NCI-H2107 treated with DMSO at 0.1 percent for 48 hours (cell line): ENCODE data around the gene INTS6L.
"Not testable (repeated sequence)": the region's sequence is repeated elsewhere in the genome, so short reads cannot be mapped to it uniquely, and the experiment has no call there.

Experiments
- DNase-seq: peaks from one replicate; lab custom pipeline; 2025; ENCODE audit not compliant: unreplicated experiment; lab: John Stamatoyannopoulos, UW

The INTS6L gene

DNA sequence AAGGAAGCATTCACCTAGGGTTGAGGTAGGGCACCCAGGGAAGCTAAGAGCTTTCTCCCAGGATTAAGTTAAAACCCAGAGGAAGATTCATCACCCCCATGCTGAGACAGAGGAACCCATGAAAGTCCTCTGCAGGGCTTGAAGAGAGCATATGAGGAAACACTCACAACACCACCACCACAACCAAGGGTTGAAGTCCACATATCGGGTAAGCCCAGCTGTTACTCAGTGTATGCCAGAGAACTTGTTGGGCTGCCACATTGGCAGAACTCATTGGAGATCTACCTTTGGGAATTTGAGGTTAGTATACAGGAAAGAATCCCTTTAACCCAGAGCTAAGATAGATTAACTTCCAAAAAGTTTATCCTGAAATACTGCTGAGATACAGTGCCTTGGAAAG, 75.1 kb downstream of the INTS6L start:
- DNase-seq, result no peak

DNA sequence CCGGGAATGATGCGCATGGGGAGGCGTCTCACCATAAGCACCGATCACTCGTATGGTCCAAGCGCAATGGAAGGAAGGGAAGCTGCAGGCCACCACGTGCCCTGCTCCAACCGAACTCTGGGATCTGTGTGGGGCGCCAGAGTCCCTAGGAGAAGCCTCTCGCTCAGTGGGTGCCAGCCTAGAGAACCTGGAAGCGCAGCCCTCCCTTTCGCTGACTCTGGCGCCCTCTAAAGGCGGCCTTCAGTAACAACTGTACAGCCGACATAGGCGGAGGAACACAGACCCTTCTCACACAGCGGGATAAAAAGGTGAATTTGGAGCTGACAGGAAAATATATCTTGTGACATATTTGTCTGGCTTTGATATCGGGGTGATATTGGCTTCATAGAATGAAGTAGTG, 76.0 kb downstream of the INTS6L start:
- DNase-seq, result no peak

DNA sequence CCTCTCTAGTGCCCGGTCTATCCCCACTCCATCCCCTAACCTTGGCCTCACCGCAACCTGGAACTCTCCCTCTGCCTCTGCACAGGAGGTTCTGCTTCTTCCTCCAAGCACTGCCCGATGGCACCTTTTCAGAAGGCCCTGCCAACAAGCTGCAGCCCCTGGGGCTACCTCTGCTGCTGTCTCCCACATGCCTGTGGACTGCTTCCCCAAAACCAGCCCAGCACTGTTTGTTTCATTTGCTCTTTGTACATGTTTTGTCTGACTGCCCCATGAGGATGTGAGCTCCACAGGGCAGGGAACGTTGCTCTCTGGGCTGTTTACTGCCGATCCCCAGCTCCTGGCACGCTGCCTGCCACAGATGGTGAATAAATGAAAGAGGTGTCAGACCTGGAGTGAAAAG, 85.4 kb downstream of the INTS6L start:
- no peak for DNase-seq

DNA sequence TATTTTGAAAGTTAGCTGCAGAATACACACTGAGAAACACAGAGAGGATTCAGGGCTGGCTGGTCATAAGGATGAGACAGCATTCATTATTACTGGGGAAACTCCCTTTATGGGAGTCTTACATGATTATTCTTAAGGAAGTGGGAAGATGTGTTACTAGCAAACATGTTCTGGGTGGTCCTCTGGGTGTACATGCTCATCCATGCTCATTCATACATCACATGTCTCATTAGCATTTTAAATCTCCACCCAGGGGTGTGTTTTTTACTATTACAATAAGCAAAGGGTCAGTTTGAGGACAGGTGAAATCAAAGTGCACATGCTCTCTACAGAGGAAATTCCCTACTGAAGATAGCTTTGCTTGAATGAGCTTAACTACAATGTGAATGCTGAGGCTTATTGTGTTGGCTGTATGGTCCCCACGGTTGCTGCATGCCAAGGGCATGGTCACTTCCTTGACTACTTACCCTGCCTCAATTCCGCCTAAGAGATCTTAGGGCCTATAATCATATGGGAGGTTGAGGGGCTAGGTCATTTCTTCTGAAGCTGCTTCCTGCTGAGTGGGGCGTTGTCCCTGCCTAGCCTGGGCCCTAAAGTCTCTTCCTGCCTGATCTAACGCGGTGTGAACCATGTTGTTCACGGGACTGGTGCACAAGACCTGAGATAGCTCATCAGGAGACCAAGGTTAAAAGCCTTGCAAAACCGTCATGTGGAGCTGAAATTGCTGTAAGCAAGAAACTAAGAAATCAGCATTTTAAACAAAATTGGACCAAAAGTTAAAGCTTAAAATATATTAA, 104.1 kb downstream of the INTS6L start:
- not testable (repeated sequence) for DNase-seq

DNA sequence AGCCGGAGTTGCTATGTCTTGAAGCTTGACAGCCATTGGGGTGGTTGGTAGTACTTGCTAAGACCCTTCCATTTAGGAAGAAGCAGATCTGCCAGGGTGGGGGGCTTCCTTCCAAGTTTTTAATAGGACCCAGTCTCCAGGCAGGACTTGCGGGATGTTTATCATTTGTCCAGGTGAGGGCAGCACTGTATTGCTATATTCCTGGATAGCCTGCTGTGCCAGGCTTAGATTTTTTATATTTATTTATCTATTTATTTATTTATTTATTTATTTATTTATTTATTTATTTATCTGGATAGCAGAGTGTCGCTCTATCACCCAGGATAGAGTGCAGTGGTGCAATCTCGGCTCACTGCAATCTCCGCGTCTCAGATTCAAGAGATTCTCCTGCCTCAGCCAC, 105.5 kb downstream of the INTS6L start:
- no peak for DNase-seq

DNA sequence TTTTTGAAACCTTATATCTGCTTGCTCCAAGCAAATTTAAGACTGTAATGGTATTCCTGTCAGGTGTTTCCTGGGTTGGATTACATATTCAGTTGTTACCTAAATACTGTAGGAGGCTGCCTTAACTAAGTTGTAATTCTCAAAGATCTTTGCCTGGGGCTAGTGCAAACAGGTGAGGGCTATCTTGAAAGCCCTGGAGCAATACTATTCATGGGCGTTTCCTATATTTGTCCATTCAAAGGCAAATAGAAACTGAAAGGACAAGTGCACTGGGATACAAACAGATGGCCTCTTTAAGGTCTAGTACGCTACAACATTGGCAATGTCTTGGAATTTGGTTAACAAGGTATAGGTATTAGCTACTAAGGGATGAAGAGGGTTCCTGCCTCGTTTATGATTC, 108.9 kb downstream of the INTS6L start:
- DNase-seq, result no peak
